ENCODE data around the gene TSGA10IP.
A peak's percentile ranks its signal among the peaks of the same experiment; 100 is the strongest.

Gene TSGA10IP

DNA sequence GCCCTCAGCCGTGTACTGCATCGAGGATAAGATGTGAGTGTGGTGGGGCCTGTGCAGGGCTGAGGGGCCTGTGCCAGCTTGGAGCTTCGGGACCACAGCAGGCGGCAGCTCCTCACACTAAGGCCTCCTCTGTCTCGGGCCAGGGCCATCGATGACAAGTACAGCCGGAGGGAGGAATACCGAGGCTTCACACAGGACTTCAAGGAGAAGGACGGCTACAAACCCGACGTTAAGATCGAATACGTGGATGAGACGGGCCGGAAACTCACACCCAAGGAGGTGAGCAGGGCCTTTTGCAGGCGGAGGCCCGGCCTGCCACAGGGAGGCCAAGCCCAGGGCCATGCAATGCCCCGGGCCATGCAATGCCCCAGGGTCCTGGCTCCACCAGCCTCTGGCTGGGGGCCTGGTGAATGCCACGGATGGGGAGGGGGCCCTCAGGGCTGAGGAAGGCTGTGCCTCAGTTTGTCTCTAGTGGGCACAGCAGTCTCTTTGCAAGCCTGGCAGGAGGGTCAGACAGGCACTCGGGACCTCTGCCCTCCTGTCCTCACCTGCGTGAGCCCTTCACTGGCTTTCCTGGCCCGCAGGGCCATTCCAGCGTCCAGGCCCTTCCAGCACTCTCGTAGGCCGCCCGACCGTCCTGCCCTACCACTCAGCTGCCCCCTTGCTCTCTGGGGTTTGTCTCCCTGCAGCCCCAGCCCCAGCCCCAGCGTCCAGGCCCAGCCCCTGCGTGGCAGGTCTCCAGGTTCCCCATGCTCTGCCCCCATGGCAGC is 32.5 kb downstream of the TSGA10IP start:
- no peak for DNase-seq

DNA sequence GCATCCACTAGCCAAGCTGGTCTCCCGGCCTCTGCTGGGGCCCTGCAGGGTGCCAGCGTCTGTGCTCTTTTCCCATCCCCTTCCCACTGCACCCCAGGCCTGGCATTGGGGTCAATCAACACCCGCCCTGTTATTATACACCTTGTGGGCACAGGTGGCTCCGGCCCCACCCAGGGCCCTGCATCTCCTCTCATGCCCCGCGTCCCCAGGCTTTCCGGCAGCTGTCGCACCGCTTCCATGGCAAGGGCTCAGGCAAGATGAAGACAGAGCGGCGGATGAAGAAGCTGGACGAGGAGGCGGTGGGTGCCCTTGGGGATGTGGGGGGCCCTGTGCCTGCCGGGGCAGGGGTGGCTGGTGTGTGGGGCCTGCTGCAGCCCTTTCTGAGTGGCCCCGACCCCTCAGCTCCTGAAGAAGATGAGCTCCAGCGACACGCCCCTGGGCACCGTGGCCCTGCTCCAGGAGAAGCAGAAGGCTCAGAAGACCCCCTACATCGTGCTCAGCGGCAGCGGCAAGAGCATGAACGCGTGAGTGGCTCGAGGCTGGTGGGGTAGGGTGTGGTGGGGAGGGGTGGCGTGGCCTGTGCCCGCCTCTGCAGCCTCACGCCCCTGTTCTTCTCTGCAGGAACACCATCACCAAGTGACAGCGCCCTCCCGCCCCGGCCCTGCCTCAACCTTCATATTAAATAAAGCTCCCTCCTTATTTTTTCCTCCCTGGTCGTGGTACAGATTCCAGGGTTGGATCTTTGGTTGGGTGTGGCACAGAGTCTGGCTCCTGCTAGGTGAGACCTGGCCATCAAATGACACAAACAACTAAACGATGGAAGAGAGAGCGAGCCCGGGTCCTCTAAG is 33.3 kb downstream of the TSGA10IP start:
- no peak for DNase-seq

DNA sequence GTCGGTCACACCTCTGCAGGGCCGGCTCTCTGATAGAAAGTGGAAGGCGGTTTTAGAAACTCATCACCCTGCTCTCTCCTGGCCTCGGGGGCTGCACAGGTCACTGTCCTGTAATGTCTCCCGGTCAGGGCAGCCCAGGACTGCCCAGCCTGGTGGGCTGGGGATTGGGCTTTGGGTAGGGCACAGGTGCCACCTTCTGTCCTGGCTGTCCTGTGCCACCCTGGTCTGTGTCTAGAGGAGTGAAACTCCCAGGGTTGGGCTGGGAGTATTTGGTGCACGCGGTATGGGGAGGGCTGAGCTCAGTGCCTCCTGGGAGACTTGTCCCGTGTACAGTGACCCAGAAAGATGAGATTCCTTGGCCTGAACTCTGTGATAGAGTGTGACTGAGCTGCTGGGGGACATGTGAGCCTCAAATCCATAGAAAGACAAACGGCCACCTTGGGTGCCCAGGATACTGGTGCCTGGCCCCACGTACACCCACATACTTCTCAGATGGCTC is 34.0 kb downstream of the TSGA10IP start:
- DNase-seq = no peak

DNA sequence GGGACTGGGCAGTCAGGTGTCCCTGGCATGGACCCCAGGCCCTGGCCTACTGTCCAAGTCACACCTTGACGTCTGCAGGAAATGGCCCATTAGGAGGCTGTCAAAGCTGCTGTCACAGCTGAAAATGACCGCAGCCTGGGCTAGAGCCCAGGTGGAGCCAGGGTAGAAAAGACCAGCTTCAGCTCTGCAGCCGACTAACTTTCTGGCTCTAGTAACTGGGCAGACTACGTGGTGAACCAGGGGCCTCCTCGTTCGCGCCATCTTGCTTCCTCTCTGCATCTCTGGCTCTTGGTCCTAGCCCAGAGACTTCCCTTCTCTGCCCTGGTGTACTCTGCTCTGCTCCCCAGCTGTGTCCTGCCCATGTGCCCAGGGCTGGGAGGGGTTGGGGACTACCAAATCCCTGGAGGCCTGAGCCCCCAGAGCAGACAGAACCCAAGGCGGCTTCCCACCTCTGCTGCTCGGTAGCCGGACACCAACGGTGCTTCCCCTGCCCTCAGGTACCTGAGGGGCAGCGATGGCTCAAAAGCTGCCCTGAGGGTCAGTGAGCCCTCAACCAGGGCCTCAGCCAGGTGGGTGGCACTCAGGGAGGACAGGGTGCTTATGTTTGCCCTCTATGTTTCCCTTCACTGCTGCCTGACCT is 35.9 kb downstream of the TSGA10IP start:
- DNase-seq = no peak

DNA sequence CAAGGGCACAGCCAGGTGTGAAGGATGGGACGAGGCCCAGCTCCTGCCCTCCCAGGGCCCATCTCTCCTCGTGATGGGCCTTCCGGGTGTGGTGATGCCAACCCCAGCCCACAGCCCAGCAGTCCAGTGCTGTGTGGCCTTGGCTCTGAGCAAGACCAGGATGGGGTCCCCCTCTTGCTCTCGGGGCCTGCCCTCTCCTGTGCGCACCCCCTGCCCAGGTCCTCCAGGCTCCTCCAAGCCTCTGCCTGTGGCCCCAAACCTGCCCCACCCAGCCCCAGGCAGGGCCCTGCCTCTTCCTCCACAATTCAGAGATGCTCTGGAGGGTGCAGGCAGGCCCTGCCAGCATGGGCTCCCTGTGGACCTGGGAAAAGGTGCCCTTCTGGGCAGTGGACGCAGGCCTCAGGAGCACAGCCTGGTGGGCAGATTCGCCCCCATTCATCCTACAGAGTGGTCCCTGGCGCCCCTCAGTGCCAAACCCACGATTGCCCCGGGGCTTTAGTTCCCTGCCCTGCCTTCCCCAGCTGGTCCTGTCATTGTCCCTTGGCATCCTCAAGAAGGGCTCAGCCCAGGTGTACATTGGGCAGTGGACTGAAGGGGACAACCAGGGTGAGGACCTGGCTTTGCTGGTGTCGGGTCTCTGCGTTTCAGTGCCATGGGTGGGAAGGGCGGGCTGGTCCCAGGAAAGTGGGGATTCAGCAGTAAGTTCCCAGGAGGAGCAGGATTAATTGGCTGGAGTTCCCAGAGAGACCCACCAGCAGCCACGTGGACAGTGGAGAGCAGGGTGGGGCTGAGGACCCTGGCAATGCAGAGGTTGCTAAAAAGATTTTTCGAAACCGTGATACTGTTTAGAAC is 36.9 kb downstream of the TSGA10IP start:
- no peak for DNase-seq

DNA sequence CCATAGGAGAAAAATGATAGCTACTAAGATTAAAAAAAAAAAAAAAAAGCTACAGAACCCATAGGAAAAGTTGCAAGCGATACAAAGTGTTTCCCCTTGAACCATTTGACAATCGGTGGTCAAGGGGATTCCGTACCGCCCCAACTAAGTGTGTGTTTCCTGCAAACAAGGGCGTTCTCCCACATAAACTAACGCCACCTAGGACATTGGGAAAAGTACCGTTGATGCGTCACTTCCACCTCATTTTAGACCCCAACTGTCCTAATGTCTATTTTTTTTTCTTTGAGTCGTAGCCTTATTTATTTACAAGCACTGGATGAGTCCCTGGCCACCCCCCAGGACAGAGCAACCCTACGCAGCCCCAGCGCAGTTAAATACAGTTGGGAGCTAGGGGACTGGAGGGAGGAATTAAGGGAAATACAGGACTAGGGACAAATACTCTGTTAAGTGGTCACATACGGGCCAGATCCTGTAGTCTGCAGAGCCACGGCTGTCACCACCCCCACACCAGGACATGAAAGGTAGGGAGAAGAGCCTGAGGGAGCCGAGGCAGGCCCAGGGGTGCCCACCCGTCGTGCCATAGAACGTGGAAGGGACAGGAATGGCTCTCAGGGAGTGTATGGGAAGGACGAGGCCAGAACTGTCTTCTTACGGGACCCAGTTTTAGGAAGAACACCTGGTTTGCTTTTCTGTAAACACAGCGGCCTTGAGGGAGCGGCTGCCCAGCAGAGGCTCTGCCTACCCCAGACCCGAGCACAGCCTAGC is 37.7 kb downstream of the TSGA10IP start:
- DNase-seq = no peak

DNA sequence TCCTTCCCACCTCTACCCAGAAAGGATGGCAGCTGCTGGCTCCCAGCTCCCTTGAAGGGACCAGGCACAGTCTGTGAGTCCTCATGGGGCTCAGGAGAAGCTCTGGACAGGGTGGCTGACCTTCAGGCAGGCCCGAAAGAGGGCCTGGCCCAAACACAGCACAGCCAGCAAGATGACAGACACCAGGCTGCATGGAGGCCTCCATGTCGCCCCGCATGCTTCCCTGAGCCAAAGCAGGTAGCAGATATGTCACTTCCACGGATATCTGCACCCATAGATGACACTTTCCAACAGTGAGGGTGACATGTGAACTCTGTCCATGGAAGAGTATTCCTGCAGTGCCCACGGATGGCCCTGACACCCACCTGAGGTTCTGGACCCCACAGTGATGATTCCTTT is 38.3 kb downstream of the TSGA10IP start:
- no peak for DNase-seq

DNA sequence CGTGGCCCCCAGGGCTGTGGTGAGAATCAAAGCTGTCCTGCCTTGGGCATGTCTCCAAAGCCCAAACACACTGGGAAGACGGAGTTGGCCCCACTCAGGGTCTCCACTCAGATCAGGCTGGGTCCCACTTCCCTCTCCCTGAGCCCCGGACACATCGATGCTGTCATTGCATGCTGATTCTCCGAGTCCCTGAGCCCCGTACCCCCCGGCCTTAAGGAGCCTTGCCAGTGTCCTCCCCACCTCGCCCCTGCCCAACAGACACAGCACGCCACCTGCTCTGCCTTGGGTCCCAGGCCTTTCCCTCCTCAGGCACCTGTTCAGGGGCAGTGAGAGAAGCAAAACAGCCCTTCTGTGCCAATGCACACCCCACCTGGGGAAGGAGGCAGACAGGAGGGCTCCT is 42.1 kb downstream of the TSGA10IP start:
- DNase-seq = no peak

DNA sequence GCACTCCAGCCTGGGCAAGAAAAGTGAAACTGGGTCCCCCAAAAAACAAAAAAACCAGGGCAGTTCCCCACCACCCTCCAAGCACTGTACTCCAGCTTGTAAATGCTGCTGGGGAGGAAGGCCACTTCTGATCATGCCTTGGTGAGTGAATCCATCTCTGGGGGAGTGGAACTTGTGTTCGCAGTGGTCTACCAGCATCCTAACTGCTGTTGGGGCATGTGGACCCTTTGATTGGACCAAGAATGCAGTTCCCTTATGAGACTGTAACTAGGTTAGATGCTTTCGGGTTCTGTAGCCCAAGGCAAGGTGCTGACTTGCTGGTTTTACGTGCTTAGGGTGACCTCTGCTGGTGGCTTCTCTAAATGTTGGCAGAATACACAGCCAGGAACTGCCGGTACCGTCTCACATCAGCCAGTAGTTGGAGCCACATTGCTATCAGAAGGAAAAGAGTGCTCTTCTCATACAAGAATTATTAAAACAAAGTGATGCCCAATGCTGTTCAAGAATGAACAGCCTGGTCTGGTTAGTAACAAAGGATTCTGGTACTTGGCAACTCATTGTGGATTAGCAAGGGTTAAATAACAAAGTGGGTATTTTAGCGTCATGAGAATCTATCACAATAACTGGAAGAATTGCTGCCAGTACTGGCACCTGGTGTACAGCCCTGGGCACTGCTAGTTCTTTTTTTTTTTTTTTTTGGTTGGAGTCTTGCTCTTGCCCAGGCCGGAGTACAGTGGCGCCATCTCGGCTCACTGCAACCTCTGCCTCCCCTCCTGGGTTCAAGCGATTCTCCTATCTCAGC is 43.7 kb downstream of the TSGA10IP start:
- DNase-seq = peak; percentile 64 to 94

DNA sequence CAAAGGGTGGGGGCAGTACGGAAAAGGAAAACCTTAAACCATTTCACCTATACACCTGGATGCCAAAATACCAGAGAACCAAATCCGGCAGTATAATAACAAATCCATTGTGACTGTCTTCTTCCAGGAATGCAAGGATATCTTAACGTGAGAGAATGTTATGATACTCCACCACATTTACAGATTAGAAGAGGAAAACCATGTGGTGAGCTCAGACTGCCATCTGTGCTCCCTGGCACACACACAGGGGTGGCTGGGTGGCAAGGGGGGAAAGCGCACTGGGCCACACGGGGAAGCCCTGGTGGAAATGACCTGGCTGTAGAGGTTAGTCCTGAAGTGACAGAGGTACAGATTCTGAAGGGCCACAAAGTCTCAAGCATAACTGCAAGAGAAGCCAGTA is 46.8 kb downstream of the TSGA10IP start:
- DNase-seq = no peak

DNA sequence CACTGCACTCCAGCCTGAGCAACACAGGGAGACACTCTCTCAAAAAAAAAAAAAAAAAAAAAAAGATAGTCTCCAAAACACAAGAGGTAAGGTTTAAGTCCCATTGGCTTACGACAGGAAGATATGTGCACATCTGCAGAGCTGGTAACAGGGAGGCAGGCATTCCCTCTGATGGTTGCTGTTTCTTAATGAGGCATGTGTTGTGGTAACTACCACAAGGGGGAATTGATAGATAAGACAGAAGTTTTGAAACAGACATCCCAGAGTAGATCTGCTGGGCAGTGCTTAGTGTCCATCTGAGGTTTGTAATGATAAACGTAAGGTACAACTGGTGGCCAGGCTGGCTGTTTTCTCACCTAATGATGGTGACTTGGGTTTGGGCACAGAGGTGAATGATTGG is 52.0 kb downstream of the TSGA10IP start:
- DNase-seq = no peak

DNA sequence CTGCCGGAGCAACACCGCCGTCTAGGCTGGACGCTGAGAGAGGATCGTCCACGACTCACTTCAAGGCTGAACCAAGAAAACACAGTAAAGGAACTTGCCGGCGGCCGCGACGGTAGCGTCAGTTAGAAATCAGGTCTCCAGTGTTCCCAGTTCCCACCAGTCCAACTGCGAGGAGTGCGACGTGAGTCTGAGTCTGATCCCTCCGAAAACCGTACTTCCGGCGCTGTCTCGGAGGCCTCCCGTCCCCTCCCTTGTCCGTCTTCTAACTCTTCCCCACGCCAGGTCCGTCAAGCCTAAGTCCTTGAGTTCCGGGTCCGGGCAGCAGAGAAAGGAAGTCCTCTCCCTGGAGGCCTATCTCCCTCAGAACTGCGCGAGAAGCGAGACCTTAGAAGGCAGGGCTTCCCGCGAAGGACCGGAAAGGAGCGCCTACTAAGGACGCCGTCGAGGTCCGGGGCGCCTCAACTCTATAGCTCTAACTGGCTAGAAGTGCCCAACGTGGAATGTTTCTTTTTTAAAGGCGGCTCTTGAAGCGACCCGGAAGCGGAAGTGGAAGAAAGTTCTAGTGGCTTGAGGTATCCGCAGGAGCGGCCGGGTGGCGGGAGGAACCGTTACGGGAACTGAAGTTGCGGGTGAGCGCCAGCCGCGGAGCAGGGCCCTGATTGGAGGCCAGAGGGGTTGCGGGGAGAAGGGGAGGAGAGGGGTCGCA is 56.8 kb downstream of the TSGA10IP start, which contains the start of the genes BANF1 and EIF1AD:
TSS of gene BANF1 (plus strand) at position 562 of the 706 bp plus-strand sequence. CDS start 748 bp downstream, outside the sequence.
TSS of gene EIF1AD (minus strand) at position 216 of the 706 bp plus-strand sequence. CDS start 1,768 bp downstream, outside the sequence.
- DNase-seq = peak; percentile 95 to 99

DNA sequence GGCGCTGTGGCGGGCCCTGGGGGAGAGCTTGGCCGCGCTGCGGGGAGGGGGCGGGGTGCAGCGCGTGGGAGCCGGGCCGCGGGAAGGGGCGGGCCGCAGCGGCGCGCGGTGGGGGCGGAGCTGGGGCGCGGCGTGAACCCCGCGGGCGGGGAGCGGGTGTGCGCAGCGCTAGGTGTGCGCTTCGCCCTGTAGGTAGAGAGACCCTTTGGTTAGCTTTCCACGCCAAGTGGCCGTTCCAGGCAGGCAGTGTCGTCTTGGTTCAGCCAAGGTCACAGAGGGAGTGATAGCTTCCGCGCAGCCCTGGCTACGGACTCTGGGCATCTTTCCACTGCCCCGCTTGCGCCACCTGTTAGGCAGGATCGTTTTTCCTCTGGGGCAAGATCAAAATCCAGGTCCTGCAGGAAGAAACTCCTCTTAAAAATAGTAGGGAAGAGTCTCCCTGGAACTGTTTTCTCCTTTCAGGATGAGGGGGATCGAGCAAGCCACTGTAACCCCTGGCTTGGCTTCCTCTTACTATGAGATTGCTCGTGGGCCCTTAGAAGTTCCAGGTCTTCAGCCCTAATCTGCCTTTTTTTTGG is 57.5 kb downstream of the TSGA10IP start:
- peak in 1 of 2 experiments; percentile 56 for DNase-seq

DNA sequence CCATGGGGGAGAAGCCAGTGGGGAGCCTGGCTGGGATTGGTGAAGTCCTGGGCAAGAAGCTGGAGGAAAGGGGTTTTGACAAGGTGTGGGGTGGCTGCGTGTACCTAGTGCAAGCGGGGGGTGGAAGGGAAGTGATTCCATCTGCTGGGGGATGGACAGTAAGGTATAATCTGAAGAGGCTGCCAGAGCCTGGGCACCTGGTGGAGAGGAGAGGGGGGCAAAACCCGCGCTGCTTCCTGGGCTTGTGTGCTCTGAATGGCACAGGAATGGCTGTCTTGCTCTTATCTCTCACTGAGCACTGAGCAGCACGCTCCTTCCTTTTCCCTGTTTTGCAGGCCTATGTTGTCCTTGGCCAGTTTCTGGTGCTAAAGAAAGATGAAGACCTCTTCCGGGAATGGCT is 58.0 kb downstream of the TSGA10IP start:
- DNase-seq = no peak

DNA sequence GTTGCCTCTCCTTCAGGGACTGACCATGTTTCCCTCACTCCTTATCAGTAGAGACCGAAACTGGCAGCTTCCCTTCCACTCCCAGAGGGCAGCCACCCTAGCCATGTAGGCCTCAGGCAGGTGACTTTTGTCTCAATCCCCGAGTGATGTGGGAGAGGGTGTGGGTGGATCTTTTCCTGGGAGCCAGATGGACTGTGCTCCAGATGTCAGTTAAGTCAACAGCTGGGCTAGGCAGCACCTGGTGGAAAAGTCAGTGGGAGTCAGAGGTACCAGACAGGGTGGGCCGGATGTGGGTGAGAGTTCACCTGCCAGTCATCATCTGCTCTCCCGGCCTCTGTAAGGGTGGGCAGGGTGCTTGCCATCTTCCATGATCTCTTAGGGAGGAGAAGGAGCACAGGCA is 58.9 kb downstream of the TSGA10IP start:
- no peak for DNase-seq

DNA sequence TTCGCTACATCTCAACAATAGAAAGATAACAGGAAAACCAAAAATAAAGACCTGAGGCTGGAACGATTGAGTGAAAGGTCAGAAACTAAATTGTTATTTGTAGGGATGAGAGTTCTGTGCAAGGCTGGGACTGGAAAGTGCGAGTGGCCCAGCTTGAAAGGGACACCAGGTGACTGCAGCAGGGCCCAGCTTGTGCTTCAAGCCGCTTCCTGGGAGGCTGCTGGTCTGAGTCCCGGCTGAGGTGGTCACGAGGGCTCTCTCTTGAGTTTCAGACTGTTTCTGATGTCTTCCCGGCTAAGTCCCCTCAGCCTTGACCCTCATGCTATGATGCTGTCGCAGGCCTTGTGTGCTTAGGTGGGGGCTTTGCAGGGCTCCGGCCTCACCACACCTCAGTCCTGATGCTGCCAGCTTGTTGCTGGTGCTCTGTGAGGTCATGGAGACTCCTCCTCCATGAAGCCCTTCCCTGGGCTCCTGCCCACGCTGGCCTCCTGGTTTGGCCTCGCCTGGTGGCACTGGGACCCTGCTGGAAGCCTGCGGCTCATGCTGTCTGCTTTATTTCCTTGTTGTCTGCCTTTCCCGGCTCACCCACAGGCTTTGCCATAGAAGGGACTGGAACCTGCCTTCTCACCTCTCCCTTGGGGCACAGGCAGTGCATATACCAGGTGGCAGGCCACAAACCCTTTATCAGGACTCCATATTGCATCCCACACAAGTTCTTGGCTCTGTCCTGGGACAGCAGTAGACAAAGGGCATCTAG is 61.0 kb downstream of the TSGA10IP start:
- DNase-seq = no peak

DNA sequence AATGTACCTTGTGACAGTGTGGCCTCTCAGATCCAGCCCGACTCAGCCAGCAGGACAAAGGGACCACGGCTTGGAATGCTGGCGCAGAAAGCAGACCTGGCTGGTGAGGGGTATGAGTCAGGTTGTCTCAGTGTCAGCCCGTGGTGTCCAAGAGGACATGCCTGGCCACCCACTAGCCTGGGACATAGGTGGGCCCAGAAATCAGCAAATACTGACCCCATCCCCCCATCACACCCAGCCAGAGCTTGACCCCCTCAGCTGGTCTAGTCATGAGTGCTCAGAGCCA is 61.6 kb downstream of the TSGA10IP start:
- no peak for DNase-seq

DNA sequence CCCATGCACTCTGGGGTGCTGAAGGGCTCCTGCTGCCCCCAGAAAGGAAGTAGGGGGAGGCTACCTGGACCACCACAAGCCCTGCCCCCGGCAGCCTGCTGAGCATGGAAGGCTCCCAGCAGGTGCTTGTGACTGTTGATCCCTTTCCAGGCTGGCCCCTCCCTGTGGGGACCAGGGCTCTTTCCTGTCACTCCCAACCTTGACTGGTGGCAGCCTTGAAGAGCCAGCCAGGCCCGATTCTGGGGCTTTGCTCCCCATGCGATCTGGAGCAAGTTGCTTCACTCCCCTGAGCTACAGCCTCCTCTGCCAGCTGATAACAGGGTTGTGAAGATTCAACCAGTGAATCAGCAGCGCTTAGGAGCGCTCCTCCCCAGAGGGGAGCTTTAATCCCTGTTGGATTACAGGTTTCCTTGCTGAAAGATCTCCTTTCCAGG is 61.9 kb downstream of the TSGA10IP start:
- DNase-seq = no peak

DNA sequence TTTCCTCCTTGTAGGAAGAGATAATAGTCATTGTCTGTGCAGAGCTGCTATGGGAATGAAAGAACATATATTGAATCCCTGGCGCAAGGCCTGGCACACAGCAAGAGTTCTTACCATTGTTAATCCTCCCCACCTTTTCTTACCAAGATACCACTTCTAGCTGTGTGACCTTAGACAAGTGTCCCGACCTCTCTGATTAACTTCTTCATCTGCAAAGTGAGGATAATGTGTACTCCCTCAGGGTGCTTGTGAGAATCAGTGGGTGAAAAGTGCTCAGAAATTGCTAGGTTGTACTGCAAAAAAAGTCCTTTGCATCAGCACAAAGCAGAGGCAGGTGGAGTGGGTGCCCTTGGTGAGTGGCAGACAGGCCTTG is 62.8 kb downstream of the TSGA10IP start:
- no peak for DNase-seq

All from SW 1271 (cell line).